ENCODE data around the gene MRPL12.

Gene MRPL12

DNA sequence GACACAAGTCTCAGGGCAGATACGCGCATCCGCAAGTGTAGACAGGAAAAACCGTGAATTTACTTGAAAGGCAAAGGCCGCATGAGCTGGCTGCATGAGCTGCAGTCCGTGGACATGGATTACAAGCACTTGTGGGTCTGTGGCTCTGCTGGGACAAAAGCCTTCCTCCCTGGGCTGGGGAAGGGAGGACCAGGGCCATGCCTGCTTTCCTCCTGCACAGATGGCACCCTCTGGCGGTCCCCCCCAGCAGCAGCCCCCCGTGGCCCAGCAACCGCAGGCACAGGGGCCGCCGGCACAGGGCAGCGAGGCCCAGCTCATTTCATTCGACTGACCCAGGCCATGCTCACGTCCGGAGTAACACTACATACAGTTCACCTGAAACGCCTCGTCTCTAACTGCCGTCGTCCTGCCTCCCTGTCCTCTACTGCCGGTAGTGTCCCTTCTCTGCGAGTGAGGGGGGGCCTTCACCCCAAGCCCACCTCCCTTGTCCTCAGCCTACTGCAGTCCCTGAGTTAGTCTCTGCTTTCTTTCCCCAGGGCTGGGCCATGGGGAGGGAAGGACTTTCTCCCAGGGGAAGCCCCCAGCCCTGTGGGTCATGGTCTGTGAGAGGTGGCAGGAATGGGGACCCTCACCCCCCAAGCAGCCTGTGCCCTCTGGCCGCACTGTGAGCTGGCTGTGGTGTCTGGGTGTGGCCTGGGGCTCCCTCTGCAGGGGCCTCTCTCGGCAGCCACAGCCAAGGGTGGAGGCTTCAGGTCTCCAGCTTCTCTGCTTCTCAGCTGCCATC lies 1.7 kb upstream of the MRPL12 start:
- DNase-seq (ENCODE audit: low read depth) = no peak

GRCh38 chr17:81703747-81704654 lies 834 bp downstream of the MRPL12 start:
- no peak for DNase-seq (ENCODE audit: low read depth)

DNA sequence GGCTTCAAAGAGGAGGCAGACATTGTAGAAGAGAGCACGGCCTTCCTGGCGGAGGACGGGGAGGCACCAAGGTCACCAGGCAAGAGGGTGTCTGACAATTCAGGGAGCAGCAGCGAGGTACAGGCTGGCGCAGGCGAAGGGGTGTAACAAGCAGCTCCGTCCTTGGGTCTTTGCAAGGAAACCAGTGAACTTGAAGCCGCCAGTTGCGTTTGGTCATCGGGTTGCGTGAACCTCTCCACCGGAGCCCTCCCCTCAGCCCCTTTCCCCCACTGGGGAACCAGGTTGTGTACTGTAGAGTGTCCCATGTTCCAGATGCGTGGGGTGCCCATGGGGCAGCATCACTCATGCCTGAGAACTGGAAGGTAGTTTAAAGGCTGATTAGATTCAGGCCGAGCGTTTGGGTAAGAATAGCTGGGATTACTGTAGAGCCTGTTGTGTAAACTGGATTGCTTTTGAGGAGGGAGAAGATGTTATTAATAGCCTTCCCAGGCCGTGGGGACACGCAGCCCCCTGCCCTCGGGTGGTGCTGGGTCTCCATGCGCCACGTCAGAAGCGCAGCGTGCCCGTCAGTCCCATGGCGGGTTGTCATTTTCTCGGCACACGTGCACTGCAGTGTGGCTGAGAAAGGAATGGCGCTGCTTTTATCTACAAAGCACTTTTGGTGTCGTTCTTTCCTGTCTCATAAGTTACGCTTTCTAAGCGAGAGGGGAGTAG lies 2.5 kb downstream of the MRPL12 start:
- no peak for DNase-seq (ENCODE audit: low read depth)

DNA sequence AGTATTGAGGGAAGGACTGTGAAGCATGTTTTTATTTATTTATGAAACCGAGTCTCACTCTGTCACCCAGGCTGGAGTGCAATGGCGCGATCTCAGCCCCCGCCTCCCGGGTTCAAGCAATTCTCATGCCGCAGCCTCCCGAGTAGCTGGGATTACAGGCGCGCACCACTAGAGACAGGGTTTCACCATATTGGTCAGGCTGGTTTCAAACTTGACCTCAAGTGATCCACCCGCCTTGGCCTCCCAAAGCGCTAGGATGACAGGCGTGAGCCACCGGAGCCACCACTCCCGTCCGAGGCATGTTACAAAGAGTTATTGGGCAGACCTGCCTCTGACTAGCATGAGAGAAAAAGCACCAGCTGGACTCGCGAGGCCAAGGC lies 3.1 kb downstream of the MRPL12 start:
- DNase-seq (ENCODE audit: low read depth) = no peak

DNA sequence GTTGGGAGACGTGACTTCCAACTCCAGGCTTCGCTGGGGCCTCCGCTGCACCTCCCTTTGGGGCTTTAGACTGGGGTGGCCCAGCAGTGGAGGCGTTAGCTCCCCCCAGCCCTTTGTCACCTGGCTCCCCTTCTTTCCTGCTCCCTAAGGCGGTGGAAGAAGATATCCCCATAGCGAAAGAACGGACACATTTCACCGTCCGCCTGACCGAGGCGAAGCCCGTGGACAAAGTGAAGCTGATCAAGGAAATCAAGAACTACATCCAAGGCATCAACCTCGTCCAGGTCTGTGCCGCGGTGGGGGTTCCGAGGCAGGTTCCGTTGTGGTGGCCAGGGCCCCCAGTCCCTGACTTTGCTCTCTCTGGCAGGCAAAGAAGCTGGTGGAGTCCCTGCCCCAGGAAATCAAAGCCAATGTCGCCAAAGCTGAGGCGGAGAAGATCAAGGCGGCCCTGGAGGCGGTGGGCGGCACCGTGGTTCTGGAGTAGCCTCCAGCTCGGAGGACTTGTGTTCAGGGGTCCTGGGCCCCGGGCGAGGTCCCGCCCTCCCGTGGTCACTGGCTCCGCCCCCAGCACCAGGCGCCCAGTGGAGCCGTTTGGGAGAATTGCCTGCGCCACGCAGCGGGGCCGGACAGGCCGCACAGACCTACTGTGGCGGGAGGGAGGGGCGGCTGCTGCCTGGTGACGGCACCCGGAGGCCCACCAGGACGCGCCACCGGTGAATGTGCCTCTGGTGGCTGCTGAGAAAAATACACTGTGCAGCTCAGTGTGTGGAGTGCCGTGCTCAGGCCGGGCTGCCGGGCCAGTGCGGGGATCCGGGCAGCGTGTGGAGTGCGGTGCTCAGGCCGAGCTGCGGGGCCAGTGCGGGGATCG lies 3.8 kb downstream of the MRPL12 start:
- DNase-seq (ENCODE audit: low read depth) = no peak

GRCh38 chr17:81707725-81708646 lies 4.8 kb downstream of the MRPL12 start:
- DNase-seq (ENCODE audit: low read depth) = no peak

- DNase-seq (ENCODE audit: low read depth) = no peak
Observed at GRCh38 chr17:81708739-81709185, 5.6 kb downstream of the MRPL12 start.

DNA sequence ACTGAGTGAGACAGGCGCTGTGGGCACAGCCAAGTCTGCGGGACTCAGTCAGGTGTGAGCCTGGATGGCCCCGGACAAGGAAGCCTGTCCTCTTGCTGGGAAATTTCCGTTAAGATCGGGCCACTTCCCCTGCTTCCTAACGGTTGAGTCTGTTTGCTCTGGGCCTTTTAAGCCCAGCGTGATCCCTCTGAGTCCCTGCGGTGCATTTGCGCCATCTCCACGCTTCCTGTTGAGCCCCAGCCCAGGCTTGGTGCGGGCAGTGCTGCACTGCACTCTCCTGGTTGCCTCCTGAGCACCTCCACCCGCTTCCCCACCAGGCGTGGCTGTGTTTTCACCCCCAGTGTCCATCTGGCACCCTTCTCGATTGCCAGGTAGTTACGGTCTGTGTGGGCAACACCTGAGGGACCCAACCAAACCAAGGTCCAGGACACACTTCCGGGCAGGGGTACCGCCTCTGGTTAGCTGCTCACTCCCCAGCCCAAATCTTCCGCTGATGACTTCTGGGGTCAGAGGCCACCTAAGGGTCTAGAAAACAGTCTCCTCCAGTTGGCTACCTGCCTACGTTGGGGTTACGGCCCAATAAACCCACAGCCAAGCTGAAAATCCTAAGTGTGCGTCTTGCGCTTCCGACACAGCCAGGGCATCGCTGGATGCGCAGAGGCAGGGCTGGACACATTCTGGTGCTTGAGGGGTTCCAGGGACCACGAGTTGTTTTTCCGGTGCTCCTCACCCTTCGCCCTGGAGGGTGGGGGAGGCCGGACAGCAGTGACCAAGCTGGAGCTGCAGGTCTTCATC lies 7.5 kb downstream of the MRPL12 start:
- no peak for DNase-seq (ENCODE audit: low read depth)

- DNase-seq (ENCODE audit: low read depth) = peak; percentile 81
Observed at GRCh38 chr17:81711814-81712467, 8.8 kb downstream of the MRPL12 start, which contains the start of gene SLC25A10. SLC25A10 (plus strand) TSS chr17:81712284; CDS start chr17:81712427, 143 bp downstream.

DNA sequence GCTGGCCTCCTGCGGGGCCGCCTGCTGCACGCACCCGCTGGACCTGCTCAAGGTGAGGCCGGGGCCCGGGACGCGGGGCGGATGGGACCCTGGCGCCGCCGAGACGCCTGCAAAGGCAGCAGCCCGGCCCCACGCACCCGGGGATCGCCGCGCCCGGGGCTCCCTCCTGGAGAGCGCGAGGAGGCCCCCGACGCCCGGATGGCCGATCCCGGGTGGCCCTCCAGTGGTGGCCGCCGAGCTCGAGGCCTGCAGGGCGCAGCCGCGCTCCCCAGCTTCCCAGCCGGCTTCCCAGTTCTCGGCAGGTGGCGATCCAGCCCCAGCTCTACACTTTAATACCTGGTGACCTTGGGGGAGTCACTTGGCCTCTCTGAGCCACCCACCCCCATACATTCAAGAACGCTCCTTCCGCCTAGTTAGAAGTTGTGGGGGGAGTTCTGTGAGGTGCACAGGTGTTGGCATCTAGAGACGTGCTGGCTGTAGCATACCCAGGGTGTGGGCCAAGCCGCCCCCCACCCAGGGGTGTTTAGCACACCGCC lies 9.4 kb downstream of the MRPL12 start:
- DNase-seq (ENCODE audit: low read depth) = no peak

DNA sequence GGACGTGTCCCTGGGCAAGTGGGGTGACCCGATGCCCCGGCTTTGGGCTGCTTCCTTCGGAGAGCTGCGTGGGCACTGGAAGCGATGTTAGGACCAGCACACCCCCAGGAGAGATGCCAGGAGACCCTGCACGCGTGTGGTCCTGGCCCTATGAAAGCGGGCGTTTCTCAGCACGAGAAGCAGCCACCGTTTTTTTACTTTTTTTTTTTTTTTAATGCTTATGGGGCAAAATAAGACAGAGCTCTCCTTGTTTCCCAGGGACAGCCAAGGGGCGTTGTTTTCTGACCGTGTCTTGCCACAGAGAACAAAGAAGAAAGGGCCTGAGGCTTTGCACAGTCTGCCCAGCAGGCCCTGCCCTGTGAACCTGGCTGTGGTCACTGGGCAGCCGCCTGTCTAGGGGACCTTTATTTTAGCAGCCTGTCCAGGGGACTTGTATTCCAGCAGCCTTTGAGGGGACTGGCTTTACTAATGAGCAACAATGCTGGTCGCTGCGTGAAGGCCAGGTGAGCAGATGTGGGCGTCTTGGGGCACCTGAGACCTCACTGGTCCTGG lies 9.9 kb downstream of the MRPL12 start:
- no peak for DNase-seq (ENCODE audit: low read depth)

GRCh38 chr17:81713556-81714411 lies 10.6 kb downstream of the MRPL12 start:
- no peak for DNase-seq (ENCODE audit: low read depth)

DNA sequence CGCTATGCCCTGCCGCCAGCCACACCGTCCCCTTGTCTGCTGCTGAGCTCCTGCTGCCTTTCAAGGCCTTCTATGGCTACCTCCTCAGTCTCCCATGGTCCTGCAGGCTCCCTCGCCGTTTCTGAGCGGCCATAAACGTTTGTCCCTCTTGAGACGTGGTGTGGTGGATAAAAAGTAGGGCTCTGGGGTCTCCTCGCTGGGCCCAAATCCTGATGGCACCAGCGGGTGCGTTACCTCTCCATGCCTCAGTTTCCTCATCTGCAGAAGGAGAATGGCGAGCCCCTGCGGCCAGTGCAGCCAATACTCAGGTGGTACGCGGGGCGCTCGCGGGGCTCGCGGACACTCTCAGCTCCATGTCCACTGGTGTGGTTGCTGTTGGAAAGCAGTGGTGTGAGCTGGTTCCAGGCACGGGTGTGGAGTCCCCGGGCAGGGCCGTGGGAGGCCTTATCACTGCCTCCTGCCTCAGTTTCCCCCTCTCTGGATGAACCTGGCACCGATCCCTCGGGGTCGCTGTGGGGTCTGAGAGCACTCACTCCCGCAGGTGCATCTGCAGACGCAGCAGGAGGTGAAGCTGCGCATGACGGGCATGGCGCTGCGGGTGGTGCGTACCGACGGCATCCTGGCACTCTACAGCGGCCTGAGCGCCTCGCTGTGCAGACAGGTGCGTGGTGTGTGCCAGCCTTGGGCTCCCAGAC lies 11.4 kb downstream of the MRPL12 start:
- no peak for DNase-seq (ENCODE audit: low read depth)

- no peak for DNase-seq (ENCODE audit: low read depth)
Observed at GRCh38 chr17:81715107-81715871, 12.1 kb downstream of the MRPL12 start.

DNA sequence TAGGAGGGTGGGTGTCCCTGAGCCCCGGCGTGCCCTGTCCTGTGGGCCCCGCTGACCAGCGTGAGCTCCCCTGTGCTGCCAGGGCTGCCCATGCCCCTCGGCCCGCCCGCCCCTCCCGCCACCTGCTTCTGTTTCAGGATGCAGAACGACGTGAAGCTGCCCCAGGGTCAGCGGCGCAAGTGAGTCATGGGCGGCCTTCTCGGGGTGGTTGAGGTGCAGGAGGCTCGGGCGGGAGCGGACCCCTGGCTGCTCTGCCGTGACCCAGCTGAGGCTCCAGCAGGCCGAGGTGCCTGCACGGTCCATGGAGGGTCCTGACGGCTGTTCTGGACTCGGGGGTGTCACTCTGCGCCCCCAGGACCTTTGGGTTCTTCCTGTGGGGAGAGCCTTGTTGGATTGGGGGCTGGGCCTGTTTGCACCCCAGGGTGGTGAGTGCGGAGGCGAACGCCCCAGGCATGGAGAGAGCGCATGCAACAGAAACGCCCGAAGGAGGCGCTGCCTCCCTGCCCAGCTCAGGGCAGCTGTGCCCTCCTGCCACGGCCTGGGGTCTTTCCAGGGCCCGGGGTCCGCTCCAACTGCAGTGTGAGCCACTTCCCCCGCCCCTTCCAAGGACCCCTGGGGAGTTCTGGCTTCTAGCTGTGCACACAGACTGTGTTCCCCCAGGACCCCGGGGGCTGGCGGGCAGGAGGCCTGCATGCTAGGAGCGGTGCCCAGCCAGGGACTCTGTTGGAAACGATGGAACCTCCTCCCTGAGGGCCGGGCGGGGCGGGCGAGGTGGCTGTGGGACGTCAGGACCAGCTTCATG lies 12.9 kb downstream of the MRPL12 start:
- no peak for DNase-seq (ENCODE audit: low read depth)
